NCI-H2171 (cell line): ENCODE measurements around the gene GATAD2A.
"Not testable (repeated sequence)": the region's sequence is repeated elsewhere in the genome, so short reads cannot be mapped to it uniquely, and the experiment has no call there.

ENCODE experiments used
- DNase-seq: peaks from one replicate; lab custom pipeline; 2025; lab: John Stamatoyannopoulos, UW

GATAD2A gene

GRCh38 chr19:19447536-19448237, 42.2 kb downstream of the GATAD2A start:
- no peak for DNase-seq

- DNase-seq = no peak
These were observed 42.7 kb downstream of the GATAD2A start for GRCh38 chr19:19448238-19448544.

GRCh38 chr19:19451429-19452242, 46.2 kb downstream of the GATAD2A start:
- DNase-seq = no peak

GRCh38 chr19:19452243-19453124, 47.0 kb downstream of the GATAD2A start:
- no peak for DNase-seq

- DNase-seq = no peak
These were observed 47.6 kb downstream of the GATAD2A start for GRCh38 chr19:19453125-19453454.

- DNase-seq = not testable (repeated sequence)
These were observed 49.9 kb downstream of the GATAD2A start for GRCh38 chr19:19455166-19455919.

GRCh38 chr19:19457671-19458070, 52.2 kb downstream of the GATAD2A start:
- DNase-seq = no peak

GRCh38 chr19:19458110-19458816, 52.8 kb downstream of the GATAD2A start:
- peak; percentile 7 for DNase-seq

- DNase-seq = no peak
These were observed 53.6 kb downstream of the GATAD2A start for GRCh38 chr19:19459073-19459472.

GRCh38 chr19:19459707-19460251, 54.3 kb downstream of the GATAD2A start:
- DNase-seq = no peak

GRCh38 chr19:19460258-19460731, 54.8 kb downstream of the GATAD2A start:
- DNase-seq = no peak

- no peak for DNase-seq
These were observed 55.3 kb downstream of the GATAD2A start for GRCh38 chr19:19460761-19461265.

- no peak for DNase-seq
These were observed 55.8 kb downstream of the GATAD2A start for GRCh38 chr19:19461306-19461670.

- DNase-seq = peak; percentile 51
These were observed 56.5 kb downstream of the GATAD2A start for GRCh38 chr19:19461671-19462622.

- DNase-seq = no peak
These were observed 58.1 kb downstream of the GATAD2A start for GRCh38 chr19:19463348-19464117.

- DNase-seq = no peak
These were observed 59.0 kb downstream of the GATAD2A start for GRCh38 chr19:19464339-19465098.

GRCh38 chr19:19465436-19466070, 60.1 kb downstream of the GATAD2A start:
- DNase-seq = no peak

GRCh38 chr19:19466201-19466600, 60.7 kb downstream of the GATAD2A start:
- no peak for DNase-seq
